RWPE1 (cell line): ENCODE data around the gene PLA2G2C.
"Not testable (repeated sequence)": the region's sequence is repeated elsewhere in the genome, so short reads cannot be mapped to it uniquely, and the experiment has no call there.

Experiments
- CTCF ChIA-PET: fragments of 350-600 bp; sonication (Branson Sonifier 250); formaldehyde crosslinking; extraction: SDS; loops from one replicate; lab custom pipeline; 2021; lab: Yijun Ruan, JAX
- POLR2A ChIA-PET: fragments of 400-600 bp; formaldehyde crosslinking; extraction: SDS; loops from one replicate; lab custom pipeline; 2020; ENCODE audit warnings: antibody characterized with exemption; ENCODE audit not compliant: low non-redundant PET; lab: Yijun Ruan, JAX
- DNase-seq: peaks from one replicate; pipeline ENCODE4 v3.0.0; 2012; ENCODE audit warnings: low spot score
- H3K27ac ChIP-seq: fragments of 450-650 bp; 2 replicates; pipeline ENCODE4 v1.5.1; 2017
- CTCF ChIP-seq: fragments of 450-650 bp; conservative IDR thresholded peaks from 2 replicates; pipeline ENCODE4 v1.5.1; 2017; ENCODE audit warnings: low read depth, mild to moderate bottlenecking

Gene PLA2G2C

GRCh38 chr1:20134995-20135394 is 51.3 kb downstream of the PLA2G2C start:
- ChIA-PET POLR2A (no interaction called here), CTCF (no interaction called here)
- H3K27ac ChIP-seq = no peak overlapping the region
- no peak for DNase-seq
- no peak for TF ChIP-seq CTCF

- DNase-seq, H3K27ac ChIP-seq, POLR2A ChIA-PET, CTCF ChIA-PET: not testable (repeated sequence)
Measured at GRCh38 chr1:20130518-20130917, 55.8 kb downstream of the PLA2G2C start.

- ChIA-PET POLR2A (no interaction called here), CTCF (no interaction called here)
- no peak for DNase-seq
- TF ChIP-seq CTCF = no peak
- no peak overlapping the region for H3K27ac ChIP-seq
Measured at GRCh38 chr1:20126806-20127440, 59.4 kb downstream of the PLA2G2C start.

GRCh38 chr1:20126041-20126805 is 60.1 kb downstream of the PLA2G2C start:
- POLR2A ChIA-PET = no interaction called here
- CTCF ChIA-PET = interaction anchor here (0.7 to 1.0 kb wide), 2 partner anchors 9 to 11 kb away, joined by 3 read pairs; no protein-coding TSS in a partner anchor

GRCh38 chr1:20125100-20125499 is 61.2 kb downstream of the PLA2G2C start:
- ChIA-PET CTCF (interaction anchor here (0.6 to 1.4 kb wide), 4 partner anchors 10 to 621 kb away, joined by 3 to 4 read pairs (median 4); no protein-coding TSS in a partner anchor), POLR2A (no interaction called here)
- no peak for TF ChIP-seq CTCF
- no peak overlapping the region for H3K27ac ChIP-seq
- DNase-seq = no peak

More at GRCh38 chr1:20126041-20126805, 60.1 kb downstream of the PLA2G2C start:
- no peak for DNase-seq
- no peak overlapping the region for H3K27ac ChIP-seq
- no peak for TF ChIP-seq CTCF

- ChIA-PET POLR2A (interaction anchor here (0.5 kb wide), 1 partner anchor 378 kb away, joined by 4 read pairs; no protein-coding TSS in a partner anchor), CTCF (interaction anchor here (0.6 to 1.4 kb wide), 3 partner anchors 11 to 621 kb away, joined by 3 to 4 read pairs (median 4); no protein-coding TSS in a partner anchor)
- no peak overlapping the region for H3K27ac ChIP-seq
- peak; percentile 94 for DNase-seq
- TF ChIP-seq CTCF = no peak
Measured at GRCh38 chr1:20124456-20125057, 61.8 kb downstream of the PLA2G2C start.
